PC-9 (cell line): ENCODE results near the gene ZWILCH.

Experiments
- EZH2 ChIP-seq: fragments of 200-600 bp; sonication (generic); IDR thresholded peaks from 2 replicates; pipeline ENCODE4 v1.8.0; 2017; ENCODE audit warnings: antibody characterized with exemption, low read depth
- TF ChIP-seq, protein P1 (sequence below): fragments of 200-600 bp; sonication (generic); conservative IDR thresholded peaks from 2 replicates; pipeline ENCODE4 v1.6.1; 2017; ENCODE audit warnings: mixed run types, antibody characterized with exemption, mild to moderate bottlenecking, moderate library complexity

DNA sequence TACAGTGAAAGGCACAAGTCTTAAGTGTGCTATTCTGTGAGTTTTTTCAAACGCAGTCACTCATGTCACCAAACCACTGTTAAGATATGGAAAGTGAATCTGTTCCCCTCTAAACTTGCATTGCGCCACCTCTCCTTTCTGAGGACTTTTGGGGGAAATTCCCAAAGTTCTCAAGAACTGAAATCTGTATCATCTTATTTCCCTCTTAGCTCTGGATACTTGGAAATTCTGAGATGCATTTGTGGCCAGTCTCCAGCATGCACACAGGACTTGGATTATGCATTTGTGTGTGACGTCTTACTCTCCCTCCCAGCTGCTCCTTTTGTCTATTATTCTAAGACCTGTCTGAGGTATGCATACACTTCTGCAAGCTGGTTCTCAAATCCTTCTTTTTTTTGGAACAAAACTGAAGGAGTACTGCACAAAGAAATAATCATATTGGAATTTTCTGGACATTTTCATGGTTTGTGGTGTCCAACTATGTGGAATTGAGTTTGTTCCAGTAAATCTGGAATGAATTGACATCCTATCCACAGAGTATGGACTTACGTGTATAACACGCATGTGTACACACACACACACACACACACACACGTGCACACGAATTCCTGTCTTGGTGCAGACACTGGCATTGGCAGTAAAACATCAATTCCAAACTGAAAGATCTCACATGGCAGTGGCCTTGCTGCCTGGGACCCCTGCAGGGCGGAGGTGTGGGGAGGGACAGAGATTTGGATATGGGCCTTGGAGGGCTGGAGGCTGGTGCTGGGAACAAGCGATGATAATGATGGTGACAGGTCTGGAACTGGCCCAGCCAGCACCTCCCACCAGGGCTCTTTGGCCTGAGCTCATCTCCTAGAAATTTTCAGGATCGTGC lies 68.8 kb downstream of the ZWILCH start:
- TF ChIP-seq, protein P1, sequence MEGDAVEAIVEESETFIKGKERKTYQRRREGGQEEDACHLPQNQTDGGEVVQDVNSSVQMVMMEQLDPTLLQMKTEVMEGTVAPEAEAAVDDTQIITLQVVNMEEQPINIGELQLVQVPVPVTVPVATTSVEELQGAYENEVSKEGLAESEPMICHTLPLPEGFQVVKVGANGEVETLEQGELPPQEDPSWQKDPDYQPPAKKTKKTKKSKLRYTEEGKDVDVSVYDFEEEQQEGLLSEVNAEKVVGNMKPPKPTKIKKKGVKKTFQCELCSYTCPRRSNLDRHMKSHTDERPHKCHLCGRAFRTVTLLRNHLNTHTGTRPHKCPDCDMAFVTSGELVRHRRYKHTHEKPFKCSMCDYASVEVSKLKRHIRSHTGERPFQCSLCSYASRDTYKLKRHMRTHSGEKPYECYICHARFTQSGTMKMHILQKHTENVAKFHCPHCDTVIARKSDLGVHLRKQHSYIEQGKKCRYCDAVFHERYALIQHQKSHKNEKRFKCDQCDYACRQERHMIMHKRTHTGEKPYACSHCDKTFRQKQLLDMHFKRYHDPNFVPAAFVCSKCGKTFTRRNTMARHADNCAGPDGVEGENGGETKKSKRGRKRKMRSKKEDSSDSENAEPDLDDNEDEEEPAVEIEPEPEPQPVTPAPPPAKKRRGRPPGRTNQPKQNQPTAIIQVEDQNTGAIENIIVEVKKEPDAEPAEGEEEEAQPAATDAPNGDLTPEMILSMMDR = no peak
- TF ChIP-seq EZH2 = no peak
